Right lobe of liver (tissue), 4 donors: ENCODE measurements around the gene PXYLP1.

Experiments used
- POLR2A ChIP-seq: fragments of 450-650 bp; IDR thresholded peaks from one replicate; pipeline ENCODE4 v1.6.1; 2017; ENCODE audit warnings: antibody characterized with exemption, mild to moderate bottlenecking
- TF ChIP-seq, protein P1 (sequence below), 4 donors: fragments of 200-600 bp in 3 of 4; fragments of 450-650 bp in 1 of 4; IDR thresholded peaks; one replicate each; pipeline versions ENCODE4 v1.5.1 to v1.8.0; 2016 to 2022; ENCODE audit warnings: antibody characterized with exemption in 4 of 4, mild to moderate bottlenecking in 2 of 4
- donor health status: DM: no; HTN: no; CAD: no.
- donor health status: DM: no; HTN: no; CAD: no.
- donor health status: DM: no; HTN: yes; CAD: no.

DNA sequence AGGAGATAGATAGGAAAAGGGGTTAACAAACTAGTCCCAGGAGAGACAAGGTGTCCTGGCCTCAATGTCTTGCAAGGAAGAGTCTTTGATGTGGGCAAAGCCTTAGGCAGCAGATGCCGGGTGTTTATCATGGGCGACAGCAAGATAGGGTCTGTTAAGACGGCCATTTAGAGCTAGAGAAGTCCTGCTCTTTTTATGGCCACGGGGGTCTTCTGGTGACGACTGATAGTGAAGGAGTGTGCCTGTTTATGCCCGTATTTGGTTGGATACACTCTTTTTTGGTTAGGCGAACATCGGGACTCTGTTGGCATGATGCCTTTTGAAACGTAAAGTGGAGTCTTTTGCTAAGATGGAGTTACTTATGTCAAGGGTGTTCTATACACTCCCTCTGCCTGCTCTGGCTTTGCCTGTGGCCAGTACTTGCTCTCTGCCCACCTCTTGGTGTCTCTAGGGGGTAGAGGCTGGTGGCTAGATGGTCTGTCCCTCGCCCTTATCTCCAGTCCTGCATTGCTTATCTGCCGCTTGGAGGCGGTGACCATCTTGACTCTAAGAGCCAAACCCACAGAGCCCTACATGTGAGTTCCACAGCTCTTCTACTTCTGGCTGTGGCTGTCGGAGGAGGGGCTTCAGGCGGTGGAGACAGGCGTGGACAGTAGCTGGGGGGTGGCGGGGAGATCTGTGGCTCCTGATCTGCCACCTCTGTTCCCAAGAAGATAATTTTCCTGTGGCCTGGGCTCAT lies 80.9 kb downstream of the PXYLP1 start:
- TF ChIP-seq, protein P1, sequence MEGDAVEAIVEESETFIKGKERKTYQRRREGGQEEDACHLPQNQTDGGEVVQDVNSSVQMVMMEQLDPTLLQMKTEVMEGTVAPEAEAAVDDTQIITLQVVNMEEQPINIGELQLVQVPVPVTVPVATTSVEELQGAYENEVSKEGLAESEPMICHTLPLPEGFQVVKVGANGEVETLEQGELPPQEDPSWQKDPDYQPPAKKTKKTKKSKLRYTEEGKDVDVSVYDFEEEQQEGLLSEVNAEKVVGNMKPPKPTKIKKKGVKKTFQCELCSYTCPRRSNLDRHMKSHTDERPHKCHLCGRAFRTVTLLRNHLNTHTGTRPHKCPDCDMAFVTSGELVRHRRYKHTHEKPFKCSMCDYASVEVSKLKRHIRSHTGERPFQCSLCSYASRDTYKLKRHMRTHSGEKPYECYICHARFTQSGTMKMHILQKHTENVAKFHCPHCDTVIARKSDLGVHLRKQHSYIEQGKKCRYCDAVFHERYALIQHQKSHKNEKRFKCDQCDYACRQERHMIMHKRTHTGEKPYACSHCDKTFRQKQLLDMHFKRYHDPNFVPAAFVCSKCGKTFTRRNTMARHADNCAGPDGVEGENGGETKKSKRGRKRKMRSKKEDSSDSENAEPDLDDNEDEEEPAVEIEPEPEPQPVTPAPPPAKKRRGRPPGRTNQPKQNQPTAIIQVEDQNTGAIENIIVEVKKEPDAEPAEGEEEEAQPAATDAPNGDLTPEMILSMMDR (IDR thresholded peaks at IDR 0.05), result no peak
- no peak for TF ChIP-seq POLR2A
